ENCODE data around the gene JARID2. TPM values are rescaled to one million over a fixed set of nuclear protein-coding genes. Genes with fewer than 3 reads are reported as not detected.
A peak's percentile ranks its signal among the peaks of the same experiment; 100 is the strongest.

Gene JARID2
- total and polyA plus RNA-seq, 9 of the 15 experiments (the other 6 are each of a cell fraction or from before 2014, with no cell fraction given), result 5.0 to 29.0 (median 15.6) TPM

DNA sequence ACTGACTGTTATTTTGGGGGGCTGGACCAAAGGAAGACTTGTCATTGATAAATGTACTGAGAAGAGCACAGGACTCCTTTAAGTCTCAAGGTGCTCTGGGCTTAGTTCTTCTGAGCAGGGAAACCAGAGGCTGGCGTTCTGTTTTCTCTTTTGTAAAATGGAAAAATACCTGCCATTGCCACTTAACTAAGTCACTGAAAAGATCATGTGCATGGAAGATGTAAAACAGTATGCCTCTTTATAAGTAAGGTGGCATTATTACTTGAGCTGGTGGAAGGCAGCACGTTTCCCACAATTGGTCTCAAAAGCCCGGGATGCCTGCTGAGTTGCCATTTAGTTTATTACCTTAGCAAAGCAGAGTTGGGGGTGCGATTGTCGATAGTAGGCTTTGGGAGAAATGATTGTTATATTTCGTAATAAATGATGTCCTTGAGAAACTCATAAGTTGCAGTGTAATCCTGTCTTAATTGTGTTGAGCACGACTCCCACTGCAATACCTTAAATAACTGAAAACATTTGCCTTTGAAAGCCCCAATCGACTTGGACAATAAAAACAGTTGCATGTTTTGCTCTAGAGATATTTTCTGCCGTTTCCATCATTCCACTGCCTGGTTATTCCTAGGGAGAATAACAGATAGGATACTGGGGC lies 3.6 kb downstream of the JARID2 start:
- Histone ChIP-seq H4K20me1 (replicated peaks; ENCODE audit: control insufficient read depth, insufficient read depth, low read length) (peaks cover 25% of the 10 kb centered on the region), H3K9ac (ENCODE audit: insufficient read depth in 1 of 2, low read depth in 2 of 2, low read length in 2 of 2) (peak overlapping the region; percentile 59 to 90; a peak in 3 of 4 replicates), H3K4me1 (replicated peaks in 1 of 2; ENCODE audit: control insufficient read depth in 2 of 2, insufficient read depth in 2 of 2, low read length in 2 of 2) (peaks cover 28 to 44% of the 10 kb centered on the region in 2 experiments), H3K79me2 (ENCODE audit: control insufficient read depth, insufficient read depth, low read length) (peaks cover 84% of the 10 kb centered on the region), H2AFZ (ENCODE audit: low read depth, low read length) (0 out of 2 replicates have a peak overlapping the region, but pooled peaks have one; percentile 34), H3K36me3 (ENCODE audit: control insufficient read depth, insufficient read depth, low read length) (peaks cover 14% of the 10 kb centered on the region; the same call in 1 of the 3 replicates), H3K27me3 (ENCODE audit: control insufficient read depth in 2 of 2, insufficient read depth in 2 of 2, low read length in 2 of 2) (no peaks in the 10 kb centered on the region), H3K4me2 (ENCODE audit: insufficient read depth, low read length) (peak overlapping the region; percentile 94), H3K4me3 (peak overlapping the region; percentile 56), H3K9me3 (replicated peaks; ENCODE audit: control insufficient read depth, insufficient read depth, low read depth, low read length) (no peaks in the 10 kb centered on the region), H3K9me1 (ENCODE audit: control insufficient read depth, insufficient read depth, low read length) (peaks cover 3% of the 10 kb centered on the region), H3K27ac (ENCODE audit: extremely low read depth, low read depth, low read length) (peak overlapping the region; percentile 69)
- ChIA-PET POLR2A (interaction anchor here (0.7 to 2.3 kb wide), 10 partner anchors 8 to 330 kb away, joined by 3 to 19 read pairs (median 3); no protein-coding TSS in a partner anchor), CTCF (ENCODE audit: low intra/inter-chr PET ratio) (interaction anchor here (0.8 to 1.8 kb wide), 2 partner anchors 25 to 374 kb away, joined by 3 to 4 read pairs; no protein-coding TSS in a partner anchor)
- no peak for ATAC-seq
- 3% methylated on average over 9 of the region's 9 CpGs for WGBS (ENCODE audit: insufficient coverage, low coverage, missing lambda C conversion rate)
- TSS peak; percentile 10 for BruUV-seq (replicated peaks)
- intact Hi-C loops (cut with micrococcal nuclease) (loop anchor here (2.0 to 10.0 kb wide), 8 partner anchors 15 to 955 kb away; no protein-coding TSS in a partner anchor), in situ Hi-C loops (cut with MboI) (no loop called here)
- no peak for DNase-seq (ENCODE audit: extremely low read depth in 1 of 4, low spot score in 3 of 4)
- FAIRE-seq, result peak; percentile 29
- no peak for TF ChIP-seq E2F3 (CRISPR knock-in tag; IDR thresholded peaks at IDR 0.05)
- no peak for TF ChIP-seq MAZ (CRISPR knock-in tag; conservative IDR thresholded peaks at IDR 0.05 in 1 of 2, IDR thresholded peaks at IDR 0.05 in 1 of 2)
- TF ChIP-seq, protein P1, sequence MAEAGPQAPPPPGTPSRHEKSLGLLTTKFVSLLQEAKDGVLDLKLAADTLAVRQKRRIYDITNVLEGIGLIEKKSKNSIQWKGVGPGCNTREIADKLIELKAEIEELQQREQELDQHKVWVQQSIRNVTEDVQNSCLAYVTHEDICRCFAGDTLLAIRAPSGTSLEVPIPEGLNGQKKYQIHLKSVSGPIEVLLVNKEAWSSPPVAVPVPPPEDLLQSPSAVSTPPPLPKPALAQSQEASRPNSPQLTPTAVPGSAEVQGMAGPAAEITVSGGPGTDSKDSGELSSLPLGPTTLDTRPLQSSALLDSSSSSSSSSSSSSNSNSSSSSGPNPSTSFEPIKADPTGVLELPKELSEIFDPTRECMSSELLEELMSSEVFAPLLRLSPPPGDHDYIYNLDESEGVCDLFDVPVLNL (CRISPR knock-in tag; IDR thresholded peaks at IDR 0.05; ENCODE audit: low read depth), result no peak
- TF ChIP-seq COPS2 (conservative IDR thresholded peaks at IDR 0.05), result no peak
- TF ChIP-seq, protein P2, sequence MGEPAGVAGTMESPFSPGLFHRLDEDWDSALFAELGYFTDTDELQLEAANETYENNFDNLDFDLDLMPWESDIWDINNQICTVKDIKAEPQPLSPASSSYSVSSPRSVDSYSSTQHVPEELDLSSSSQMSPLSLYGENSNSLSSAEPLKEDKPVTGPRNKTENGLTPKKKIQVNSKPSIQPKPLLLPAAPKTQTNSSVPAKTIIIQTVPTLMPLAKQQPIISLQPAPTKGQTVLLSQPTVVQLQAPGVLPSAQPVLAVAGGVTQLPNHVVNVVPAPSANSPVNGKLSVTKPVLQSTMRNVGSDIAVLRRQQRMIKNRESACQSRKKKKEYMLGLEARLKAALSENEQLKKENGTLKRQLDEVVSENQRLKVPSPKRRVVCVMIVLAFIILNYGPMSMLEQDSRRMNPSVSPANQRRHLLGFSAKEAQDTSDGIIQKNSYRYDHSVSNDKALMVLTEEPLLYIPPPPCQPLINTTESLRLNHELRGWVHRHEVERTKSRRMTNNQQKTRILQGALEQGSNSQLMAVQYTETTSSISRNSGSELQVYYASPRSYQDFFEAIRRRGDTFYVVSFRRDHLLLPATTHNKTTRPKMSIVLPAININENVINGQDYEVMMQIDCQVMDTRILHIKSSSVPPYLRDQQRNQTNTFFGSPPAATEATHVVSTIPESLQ (CRISPR knock-in tag; IDR thresholded peaks at IDR 0.05), result no peak
- peak; percentile 18 for TF ChIP-seq MEIS2 (IDR thresholded peaks at IDR 0.05; ENCODE audit: partially characterized antibody)
- peak; percentile 2 for TF ChIP-seq SP1 (CRISPR knock-in tag; IDR thresholded peaks at IDR 0.05)
- TF ChIP-seq THRB (CRISPR knock-in tag; conservative IDR thresholded peaks at IDR 0.05), result no peak
- TF ChIP-seq TAF7 (tag; IDR thresholded peaks at IDR 0.05), result no peak
- TF ChIP-seq, protein P3, sequence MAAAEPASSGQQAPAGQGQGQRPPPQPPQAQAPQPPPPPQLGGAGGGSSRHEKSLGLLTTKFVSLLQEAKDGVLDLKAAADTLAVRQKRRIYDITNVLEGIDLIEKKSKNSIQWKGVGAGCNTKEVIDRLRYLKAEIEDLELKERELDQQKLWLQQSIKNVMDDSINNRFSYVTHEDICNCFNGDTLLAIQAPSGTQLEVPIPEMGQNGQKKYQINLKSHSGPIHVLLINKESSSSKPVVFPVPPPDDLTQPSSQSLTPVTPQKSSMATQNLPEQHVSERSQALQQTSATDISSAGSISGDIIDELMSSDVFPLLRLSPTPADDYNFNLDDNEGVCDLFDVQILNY (CRISPR knock-in tag; IDR thresholded peaks at IDR 0.05), result no peak
- no peak for TF ChIP-seq ZBTB33 (CRISPR knock-in tag; IDR thresholded peaks at IDR 0.05)
- no peak for TF ChIP-seq TARDBP (IDR thresholded peaks at IDR 0.05)
- TF ChIP-seq TEAD2 (tag; IDR thresholded peaks at IDR 0.05), result 0 out of 2 replicates have a peak, but pooled peaks have one; percentile 34
- no peak for TF ChIP-seq SLC30A9 (CRISPR knock-in tag; IDR thresholded peaks at IDR 0.05)

Data from K562 (cell line).